Measurements from ENCODE around the gene KCNJ14.

KCNJ14 gene

GRCh38 chr19:48445256-48445605, 10.1 kb upstream of the KCNJ14 start:
- no peak for DNase-seq (ENCODE audit: low read depth in 3 of 3)

- DNase-seq (ENCODE audit: low read depth in 3 of 3), result peak; percentile 76 to 89 (median 87)
Measured at GRCh38 chr19:48445606-48446481, 9.5 kb upstream of the KCNJ14 start, which contains the start of gene GRWD1. Gene GRWD1, plus strand, starts transcription at chr19:48445983. Its CDS starts 23 bp downstream, at chr19:48446006.

DNA sequence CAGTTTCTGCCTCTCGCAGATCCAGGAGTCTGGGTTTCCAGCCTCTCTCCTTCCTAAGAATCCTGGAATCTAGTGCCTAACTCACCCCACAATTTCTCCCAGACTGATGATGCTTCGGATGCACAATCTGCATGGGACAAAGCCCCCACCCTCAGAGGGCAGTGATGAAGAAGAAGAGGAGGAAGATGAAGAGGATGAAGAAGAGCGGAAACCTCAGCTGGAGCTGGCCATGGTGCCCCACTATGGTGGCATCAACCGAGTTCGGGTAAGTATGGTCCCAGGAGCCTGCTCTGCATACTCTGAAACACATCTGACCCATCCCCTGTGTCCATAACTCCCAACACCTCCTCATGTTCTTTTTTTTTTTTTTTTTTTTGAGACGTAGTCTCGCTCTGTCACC, 8.8 kb upstream of the KCNJ14 start:
- no peak for DNase-seq (ENCODE audit: low read depth in 3 of 3)

DNA sequence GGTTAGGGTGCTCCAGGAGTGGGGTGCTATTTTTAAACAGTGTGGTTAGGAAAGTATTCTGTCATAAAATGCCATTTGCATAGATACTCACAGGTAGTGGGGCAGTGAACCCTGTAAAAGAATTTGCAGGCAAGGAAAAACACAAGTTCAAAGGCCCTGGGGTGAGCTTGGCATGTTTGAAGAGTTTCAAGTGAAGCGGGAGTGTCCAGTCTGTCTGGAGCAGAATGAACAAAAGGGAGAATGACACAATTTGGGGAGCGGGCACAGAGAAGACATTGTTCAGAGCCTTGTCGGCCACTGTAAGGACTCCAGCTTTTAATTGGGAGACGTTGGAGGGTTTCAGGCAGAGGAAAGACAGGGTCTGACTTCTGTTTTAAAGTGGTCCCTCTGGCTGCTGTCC, 6.8 kb upstream of the KCNJ14 start:
- no peak for DNase-seq (ENCODE audit: low read depth in 3 of 3)

GRCh38 chr19:48450441-48450840, 4.9 kb upstream of the KCNJ14 start:
- no peak for DNase-seq (ENCODE audit: low read depth in 3 of 3)

DNA sequence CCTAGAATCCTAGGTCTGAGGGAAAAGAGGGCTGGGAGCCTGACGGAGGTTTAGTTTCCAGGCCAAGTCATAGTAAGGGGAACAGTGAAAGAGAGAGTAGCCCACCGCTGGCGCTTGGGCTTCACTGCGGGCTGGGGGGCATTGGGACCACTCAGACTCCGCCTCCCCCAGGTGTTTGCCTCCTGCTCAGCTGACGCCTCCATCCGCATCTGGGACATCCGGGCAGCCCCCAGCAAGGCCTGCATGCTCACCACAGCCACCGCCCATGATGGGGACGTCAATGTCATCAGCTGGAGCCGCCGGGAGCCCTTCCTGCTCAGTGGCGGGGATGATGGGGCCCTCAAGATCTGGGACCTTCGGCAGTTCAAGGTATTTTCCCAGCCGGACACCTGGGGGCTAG, 4.5 kb upstream of the KCNJ14 start:
- DNase-seq (ENCODE audit: low read depth in 3 of 3), result no peak

DNA sequence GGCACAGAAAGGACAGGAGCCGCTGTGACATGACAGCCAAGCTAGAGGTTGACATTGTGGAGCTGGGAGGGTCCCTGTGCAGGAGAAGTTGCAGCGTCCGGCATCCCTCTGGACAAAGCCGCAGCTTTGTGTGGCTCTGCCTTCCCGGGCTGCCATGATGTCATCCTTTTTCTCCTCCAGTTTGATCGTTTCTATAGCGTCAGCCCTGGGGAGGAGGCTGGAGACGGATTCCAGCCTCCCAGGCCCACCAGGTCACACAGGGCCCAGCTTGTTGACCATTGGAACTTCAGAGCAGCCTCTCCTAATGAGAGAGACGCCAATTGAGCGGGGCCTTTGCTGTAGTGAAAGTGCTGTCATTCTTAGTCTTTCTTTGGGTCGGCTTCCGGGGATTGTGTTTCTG, 3.8 kb upstream of the KCNJ14 start:
- no peak for DNase-seq (ENCODE audit: low read depth in 3 of 3)

DNA sequence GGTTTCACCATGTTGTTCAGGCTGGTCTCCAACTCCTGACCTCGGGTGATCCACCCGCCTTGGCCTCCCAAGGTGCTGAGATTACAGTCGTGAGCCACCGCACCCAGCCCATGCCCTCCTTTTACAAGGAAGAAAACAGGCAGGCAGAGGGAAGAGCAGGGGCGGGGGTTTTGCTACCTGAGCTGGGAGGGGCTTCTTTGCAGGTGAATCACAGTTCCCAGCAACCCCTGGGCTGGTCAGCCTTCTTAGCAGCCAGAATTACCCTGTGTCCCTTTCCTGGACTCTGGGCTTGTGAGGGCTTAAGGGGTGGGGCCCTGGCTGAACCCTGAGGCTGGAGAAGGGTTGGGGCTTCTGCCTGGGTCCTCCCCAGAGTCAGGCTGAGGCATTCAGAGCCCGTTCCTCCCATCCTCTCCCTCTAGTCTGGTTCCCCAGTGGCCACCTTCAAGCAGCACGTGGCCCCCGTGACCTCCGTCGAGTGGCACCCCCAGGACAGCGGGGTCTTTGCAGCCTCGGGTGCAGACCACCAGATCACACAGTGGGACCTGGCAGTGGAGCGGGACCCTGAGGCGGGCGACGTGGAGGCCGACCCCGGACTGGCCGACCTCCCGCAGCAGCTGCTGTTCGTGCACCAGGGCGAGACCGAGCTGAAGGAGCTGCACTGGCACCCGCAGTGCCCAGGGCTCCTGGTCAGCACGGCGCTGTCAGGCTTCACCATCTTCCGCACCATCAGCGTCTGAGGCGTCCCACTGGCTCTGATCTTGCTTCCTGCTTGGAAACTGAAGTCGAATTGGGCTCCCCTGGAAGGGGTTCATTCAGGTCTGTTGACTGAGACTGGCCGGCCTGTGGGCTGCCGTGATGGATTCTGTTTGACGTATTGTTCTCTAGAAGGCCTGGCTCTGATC, 2.8 kb upstream of the KCNJ14 start:
- no peak for DNase-seq (ENCODE audit: low read depth in 3 of 3)

DNA sequence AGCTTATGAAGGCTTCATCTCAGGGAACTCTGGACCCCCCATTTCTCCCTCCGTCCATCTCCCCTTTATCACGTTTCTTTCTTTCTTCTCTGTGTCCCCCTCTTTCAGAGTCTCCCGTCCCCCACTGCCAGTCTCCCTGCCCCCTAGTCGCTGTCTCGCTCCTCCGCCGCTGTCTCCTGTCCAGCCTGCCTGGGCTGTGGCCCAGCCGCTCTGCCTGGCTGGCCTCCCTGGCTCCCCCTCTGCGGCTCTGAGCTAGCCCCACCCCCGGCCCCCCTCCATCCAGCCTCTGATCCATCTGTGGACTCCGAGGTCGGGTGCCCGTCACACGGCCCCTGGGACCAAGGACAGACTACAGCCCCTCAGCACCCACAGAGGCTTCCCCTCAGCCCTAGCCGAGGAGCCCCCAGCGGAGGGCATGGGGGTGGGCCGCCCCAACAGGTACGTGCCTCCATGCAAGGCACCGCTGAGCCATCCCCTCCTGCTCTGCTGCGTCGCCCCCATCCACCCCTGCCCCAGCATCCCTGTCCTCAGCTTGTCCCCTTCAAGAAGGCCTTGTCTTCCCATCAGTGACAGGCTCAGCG, 1.1 kb upstream of the KCNJ14 start:
- no peak for DNase-seq (ENCODE audit: low read depth in 3 of 3)

DNA sequence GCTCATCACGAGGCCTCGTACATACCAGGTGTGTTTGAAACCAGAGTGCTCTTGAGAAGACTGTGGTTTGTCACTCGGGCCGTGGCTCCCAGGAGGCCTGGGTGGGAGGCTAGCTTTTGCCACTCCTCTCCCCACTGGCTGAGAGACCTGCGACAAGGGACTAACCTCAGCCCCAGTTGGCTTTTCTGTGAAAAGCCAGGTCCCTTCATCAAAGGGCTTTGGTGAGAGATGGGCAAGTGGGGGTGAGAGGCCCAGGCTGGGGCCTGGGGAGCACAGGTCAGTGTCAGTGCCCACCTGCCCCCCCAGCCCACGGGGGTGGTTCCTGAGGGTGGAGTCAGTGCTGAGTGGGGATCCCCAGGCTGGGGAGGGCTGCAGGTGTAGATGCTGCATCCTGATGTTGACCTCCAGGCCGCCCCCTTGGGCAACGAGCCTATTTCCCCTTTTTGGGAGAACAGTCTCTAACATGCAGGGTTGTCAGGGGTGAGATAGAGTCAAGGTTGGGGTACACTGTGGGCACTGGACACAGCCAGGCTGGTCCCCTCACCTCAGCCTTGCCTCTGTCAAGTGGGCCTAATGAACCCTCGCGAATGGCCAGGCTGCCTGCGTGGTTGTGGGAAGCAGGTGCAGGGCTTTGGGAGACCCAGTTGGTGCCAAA, 661 bp downstream of the KCNJ14 start:
- no peak for DNase-seq (ENCODE audit: low read depth in 3 of 3)

DNA sequence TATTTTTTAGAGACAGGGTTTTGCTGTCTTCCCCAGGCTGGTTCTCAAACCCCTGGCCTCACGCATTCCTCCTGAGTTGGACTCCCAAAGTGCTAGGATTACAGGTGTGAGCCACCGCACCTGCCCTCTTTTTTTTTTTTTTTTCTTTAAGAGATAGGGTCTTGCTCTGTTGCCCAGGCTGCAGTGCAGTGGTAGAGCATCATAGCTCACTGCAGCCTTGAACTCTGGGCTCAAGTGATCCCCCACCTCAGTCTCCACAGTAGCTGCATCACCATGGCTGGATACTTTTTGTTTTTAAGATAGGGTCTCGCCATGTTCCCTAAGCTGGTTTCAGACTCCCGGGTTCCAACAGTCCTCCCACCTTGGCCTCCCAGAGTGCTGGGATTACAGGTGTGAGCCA, 1.5 kb downstream of the KCNJ14 start:
- no peak for DNase-seq (ENCODE audit: low read depth in 3 of 3)

DNA sequence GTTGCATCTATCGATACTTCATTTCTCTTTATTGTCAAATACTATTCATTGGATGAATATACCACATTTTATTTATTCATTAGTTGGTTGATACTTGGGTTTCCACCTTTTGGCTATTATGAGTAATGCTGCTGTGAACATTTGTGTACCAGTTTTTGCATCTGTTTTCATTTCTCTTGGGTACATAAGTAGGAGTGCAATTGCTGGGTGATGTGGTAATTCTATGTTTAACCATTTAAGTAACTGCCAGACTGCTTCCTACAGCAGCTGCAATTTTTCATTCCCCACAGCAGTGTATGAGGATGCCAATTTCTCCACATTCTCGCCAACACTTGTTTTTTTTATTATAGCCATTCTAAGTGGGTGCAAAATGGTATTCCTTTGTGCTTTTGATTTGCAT, 2.6 kb downstream of the KCNJ14 start:
- no peak for DNase-seq (ENCODE audit: low read depth in 3 of 3)

GRCh38 chr19:48461651-48461981, 6.2 kb downstream of the KCNJ14 start:
- DNase-seq (ENCODE audit: low read depth in 3 of 3), result no peak

GRCh38 chr19:48461982-48462655, 6.7 kb downstream of the KCNJ14 start:
- no peak for DNase-seq (ENCODE audit: low read depth in 3 of 3)

GRCh38 chr19:48465215-48465614, 9.8 kb downstream of the KCNJ14 start:
- DNase-seq (ENCODE audit: low read depth in 3 of 3), result no peak

DNA sequence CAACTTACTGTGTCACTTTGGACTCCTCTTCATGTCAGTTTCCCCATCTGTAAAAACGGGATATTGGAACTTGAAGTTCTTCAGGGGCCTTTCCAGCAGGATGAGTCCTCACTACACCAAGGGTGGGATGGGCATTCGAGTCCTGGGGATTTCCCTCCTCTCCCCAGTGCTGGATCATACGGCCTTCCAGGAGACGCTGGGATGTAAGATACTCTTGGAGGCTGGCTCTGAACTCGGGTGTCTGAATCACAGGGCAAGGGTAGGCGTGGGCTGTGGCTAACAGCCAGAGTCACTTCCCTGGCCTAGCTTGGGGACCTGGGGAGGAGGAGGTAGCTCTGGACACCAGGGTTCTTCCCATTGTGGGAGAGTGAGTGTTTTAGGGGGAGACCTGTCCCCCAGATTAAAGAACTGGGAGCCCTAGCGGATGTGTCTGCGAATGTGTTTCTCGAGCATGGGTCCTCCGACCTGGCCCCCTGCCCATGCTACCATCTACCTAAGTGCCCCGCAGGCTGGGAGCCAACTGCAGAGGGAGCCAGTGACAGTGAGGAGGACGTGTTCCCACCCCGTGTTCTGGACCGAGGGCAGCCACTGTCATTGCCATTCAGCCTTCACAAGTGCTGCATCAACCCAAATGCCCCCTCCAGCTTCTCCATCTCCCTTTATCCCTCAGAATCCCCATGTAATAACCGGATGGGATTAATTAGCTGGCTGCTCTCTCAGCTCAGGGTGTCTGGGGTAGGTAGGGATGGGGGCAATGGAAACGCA, 11.4 kb downstream of the KCNJ14 start:
- DNase-seq (ENCODE audit: low read depth in 3 of 3), result no peak

DNA sequence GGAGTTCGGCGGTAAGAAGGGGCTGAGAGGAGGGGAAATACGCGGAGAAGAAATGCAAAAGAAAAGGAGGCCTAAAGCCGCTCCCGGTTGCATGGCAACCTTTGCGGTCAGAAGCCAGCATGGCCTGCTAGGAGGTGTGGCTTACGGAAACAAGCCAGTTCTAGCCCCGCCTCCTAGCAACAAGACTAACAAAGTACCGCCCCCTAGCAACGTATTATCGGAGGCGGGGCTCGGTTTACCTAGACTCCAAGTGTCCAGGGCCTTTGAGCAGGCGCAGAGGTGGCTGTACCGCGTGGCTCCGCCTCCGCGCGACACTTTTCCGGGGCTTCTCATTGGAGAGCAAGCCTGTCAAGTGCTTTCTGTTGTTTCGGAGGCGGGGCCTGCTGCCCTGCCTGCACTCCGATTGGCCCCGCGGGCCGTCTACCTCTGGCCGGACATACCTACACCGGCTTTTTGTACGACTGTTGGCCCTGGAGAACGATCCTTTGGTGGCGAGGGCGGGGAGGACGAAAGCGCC, 13.5 kb downstream of the KCNJ14 start:
- peak; percentile 92 to 99 (median 99) for DNase-seq (ENCODE audit: low read depth in 3 of 3)

DNA sequence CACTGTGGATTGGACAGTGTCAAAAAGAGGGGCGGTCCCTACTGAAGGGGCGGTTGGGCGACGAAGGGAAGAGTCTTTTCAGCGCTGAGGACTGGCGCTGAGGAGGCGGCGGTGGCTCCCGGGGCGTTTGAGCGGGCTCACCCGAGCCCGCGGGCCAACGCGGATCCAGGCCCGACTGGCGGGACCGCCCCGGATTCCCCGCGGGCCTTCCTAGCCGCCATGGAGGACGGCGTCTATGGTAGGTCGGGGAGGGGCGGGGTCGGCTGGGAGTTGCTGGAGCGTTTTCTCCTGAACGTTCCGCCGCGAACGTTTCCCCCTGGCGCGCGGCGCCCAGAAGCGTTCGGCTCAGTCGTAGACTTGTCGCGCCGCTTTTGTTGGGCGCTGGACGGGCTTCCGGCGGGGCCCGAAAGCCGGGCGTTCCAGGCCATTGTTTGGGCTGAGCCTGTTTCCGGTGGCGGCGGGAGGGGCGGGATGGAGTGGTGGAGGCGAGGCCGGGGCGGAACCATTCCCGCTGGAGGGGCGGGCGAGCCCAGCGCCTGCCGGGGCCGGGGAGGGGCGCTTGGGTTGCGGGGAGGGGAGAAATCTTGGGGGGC, 14.0 kb downstream of the KCNJ14 start, which contains the start of gene CYTH2:
TSS of gene CYTH2 (plus strand) at position 81 of the 593 bp plus-strand sequence. CDS start at position 220, 139 bp downstream.
- DNase-seq (ENCODE audit: low read depth in 3 of 3), result peak in 2 of 3 experiments; percentile 38 to 50

DNA sequence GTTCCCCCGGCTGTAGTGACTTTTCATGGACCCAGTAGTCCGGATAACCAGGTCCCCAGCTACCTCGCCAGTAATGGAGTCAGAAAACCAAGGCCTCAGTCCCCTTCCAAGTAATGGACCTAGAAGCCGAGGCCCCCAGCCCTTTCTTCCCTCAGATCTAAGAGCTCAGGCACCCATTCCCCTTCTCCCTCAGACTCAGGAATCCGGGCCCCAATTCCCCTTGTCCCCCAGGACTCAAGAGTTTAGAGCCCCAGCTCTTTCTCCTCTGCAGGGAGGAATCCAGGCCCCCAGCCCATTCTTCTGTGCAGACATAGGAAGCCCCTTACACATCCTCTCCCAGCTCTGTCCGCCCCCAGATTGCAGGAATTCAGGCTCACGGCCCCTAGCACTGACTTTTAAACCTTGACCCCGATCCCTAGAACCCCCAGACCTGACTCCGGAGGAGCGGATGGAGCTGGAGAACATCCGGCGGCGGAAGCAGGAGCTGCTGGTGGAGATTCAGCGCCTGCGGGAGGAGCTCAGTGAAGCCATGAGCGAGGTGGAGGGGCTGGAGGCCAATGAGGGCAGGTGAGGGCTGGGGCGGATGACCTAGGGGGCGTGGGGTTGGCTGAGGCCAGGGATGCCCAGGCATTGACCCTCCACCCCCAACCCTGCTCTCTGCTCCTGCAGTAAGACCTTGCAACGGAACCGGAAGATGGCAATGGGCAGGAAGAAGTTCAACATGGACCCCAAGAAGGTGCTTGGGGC, 14.7 kb downstream of the KCNJ14 start:
- DNase-seq (ENCODE audit: low read depth in 3 of 3), result no peak
